Astrocyte (in vitro differentiated cells and primary cell): Measurements from ENCODE around the gene ZMYND8.

Source experiments
- EZH2 ChIP-seq: IDR thresholded peaks from 2 replicates; pipeline ENCODE4 v1.6.1; 2012; ENCODE audit warnings: mild to moderate bottlenecking, low read length, inconsistent platforms; ENCODE audit not compliant: insufficient read depth
- TF ChIP-seq, protein P1 (sequence below): IDR thresholded peaks from 2 replicates; pipeline ENCODE4 v1.5.1; 2011; ENCODE audit warnings: low read depth, mild to moderate bottlenecking, inconsistent platforms, low read length, moderate library complexity; ENCODE audit not compliant: insufficient read depth

DNA sequence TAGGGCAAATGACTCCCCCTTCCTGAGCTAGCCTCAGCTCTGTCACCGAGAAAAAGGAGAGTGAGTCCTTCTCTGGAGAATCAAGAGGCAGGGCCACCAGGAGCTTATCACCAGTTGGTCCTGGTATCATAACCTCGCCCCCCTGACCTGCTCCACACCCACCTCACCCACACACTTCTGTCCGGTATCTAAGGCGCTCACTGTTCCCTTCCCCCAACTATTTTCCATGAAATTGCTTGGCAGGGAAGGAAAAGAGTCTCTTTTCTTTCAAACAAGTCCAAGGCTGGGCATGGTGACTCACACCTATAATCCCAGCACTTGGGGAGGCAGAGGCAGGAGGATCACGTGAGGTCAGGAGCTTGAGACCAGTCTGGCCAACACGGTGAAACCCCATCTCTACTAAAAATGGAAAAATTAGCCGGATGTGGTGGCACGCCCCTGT, 77.6 kb downstream of the ZMYND8 start:
- TF ChIP-seq, protein P1, sequence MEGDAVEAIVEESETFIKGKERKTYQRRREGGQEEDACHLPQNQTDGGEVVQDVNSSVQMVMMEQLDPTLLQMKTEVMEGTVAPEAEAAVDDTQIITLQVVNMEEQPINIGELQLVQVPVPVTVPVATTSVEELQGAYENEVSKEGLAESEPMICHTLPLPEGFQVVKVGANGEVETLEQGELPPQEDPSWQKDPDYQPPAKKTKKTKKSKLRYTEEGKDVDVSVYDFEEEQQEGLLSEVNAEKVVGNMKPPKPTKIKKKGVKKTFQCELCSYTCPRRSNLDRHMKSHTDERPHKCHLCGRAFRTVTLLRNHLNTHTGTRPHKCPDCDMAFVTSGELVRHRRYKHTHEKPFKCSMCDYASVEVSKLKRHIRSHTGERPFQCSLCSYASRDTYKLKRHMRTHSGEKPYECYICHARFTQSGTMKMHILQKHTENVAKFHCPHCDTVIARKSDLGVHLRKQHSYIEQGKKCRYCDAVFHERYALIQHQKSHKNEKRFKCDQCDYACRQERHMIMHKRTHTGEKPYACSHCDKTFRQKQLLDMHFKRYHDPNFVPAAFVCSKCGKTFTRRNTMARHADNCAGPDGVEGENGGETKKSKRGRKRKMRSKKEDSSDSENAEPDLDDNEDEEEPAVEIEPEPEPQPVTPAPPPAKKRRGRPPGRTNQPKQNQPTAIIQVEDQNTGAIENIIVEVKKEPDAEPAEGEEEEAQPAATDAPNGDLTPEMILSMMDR: no peak
- no peak for TF ChIP-seq EZH2
